KOPT-K1 (cell line): Measurements from ENCODE around the gene HOXD3.

Experiments used
- H3K27ac ChIP-seq: fragments of 200-600 bp; sonication (generic); 2 replicates; pipeline ENCODE4 v1.5.1; 2016; ENCODE audit warnings: antibody characterized with exemption, mild to moderate bottlenecking, low read depth, low read length; ENCODE audit not compliant: poor library complexity, severe bottlenecking
- H3K36me3 ChIP-seq: fragments of 200-600 bp; sonication (generic); 2 replicates; pipeline ENCODE4 v1.5.1; 2017; ENCODE audit warnings: antibody characterized with exemption, mild to moderate bottlenecking, low read length, moderate library complexity; ENCODE audit not compliant: insufficient read depth
- H3K9me3 ChIP-seq: fragments of 200-600 bp; sonication (generic); 2 replicates; pipeline ENCODE4 v1.5.1; 2017; ENCODE audit warnings: antibody characterized with exemption, low read length, mild to moderate bottlenecking; ENCODE audit not compliant: insufficient read depth, poor library complexity, severe bottlenecking

Gene HOXD3

DNA sequence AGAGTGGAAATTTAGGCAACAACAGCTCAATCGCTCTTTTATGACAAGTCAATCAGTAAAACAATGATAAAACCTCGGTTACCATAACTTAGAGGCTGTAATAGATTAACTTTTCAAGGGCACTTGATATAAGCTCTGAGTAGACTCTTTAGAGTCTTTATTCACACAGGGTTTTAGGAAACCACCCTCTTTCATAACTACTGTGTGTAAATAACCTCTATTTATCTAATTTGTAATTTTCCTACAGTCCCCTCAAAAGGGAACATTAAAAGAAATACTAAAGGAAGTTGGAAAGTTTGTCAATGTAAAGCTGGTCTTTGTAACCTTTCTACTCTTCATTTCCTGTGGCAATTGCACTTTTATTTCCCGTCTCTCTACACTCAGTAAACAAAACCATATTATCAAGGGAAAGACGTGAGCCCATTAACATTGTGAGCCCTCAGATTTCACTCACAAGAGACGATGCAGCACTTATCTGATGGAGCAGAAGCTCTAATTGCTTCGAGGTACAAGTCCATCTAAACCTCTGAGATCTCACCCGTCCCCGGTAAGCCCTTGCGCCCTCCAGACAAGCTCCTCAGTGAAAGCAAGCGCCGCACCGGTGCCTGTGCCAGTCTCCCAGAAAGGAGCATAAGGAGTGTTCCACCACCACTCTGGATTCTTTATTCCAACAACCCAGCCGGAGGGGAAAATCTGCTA, 30.2 kb downstream of the HOXD3 start:
- Histone ChIP-seq H3K9me3 (peaks cover 7% of the 10 kb centered on the region), H3K27ac (no peak overlapping the region), H3K36me3 (no peaks in the 10 kb centered on the region)

DNA sequence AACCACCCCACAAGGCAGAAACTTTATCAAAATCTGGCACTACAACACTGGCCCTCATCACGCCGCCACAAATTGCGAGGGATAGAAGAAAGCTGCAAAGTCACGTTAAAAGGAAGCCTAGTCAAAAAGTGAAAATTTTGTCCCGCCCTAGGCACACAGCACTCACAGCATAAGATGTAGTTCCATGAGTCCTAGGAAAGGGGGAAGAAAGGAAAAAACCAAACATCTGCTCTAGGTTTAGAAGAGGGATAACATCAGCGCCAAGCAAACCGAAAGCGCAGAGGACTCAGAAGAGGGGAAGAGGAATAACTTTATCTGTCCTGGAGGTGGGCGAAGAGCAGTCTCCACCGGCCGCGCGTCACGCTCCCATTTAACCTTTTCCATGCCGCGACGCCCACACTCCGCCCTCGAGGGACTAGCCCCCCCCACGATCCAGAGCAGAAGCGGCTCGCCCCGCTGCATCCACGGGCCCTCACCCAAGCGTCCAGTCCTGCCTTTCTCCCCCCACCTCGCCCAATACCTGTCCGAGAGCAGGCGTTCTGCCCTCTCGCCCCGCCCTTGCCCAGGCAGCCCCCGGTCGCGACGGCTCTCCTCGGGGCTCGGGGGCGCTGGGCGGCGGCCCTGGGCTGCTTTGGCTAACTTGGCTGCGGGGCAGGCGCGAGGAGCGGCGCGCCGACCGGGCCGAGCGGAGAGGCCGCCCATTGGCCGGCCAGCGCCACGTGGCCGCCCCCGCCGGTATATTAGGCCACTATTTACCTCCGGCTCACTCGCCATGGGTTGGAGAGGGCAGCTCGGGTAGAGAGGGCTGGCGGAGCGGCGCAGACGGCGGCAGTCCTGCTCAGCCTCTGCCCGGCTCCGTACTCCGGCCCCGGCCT, 31.0 kb downstream of the HOXD3 start, which contains the start of gene HOXD1:
TSS of gene HOXD1 (plus strand) at position 770 of the 875 bp plus-strand sequence. CDS start 134 bp downstream, outside the sequence.
- H3K9me3 ChIP-seq, result peaks cover 7% of the 10 kb centered on the region
- no peaks in the 10 kb centered on the region for H3K36me3 ChIP-seq
- H3K27ac ChIP-seq, result no peak within 1 kb of the TSS

GRCh38 chr2:176188774-176189680, 31.9 kb downstream of the HOXD3 start:
- Histone ChIP-seq H3K36me3 (no peaks in the 10 kb centered on the region), H3K27ac (no peak overlapping the region), H3K9me3 (peaks cover 7% of the 10 kb centered on the region)

- H3K9me3 ChIP-seq, result peaks cover 7% of the 10 kb centered on the region
- H3K27ac ChIP-seq, result no peak overlapping the region
- no peaks in the 10 kb centered on the region for H3K36me3 ChIP-seq
These were observed 32.9 kb downstream of the HOXD3 start for GRCh38 chr2:176189681-176190641.

- H3K27ac ChIP-seq, result no peak overlapping the region
- H3K36me3 ChIP-seq, result no peaks in the 10 kb centered on the region
- H3K9me3 ChIP-seq, result peaks cover 7% of the 10 kb centered on the region
These were observed 35.2 kb downstream of the HOXD3 start for GRCh38 chr2:176192351-176192750.

DNA sequence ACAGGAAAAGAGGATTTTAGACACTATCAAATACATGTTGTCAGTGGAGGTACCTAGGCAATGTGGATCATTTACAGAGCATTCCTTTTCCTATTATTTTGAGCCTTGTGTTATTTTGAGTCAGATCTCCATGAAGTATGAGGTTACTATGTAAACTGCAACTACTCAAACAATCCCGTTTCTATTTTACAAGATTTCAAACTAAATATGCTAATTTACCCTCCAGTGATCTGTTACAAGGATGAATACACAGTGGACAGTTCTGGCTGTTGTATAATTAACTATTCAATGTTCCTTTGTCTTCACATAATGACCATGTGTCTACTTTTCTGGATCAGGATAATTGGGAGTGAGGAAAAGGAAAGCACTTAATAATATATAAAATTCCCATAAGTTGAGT, 35.9 kb downstream of the HOXD3 start:
- Histone ChIP-seq H3K9me3 (peaks cover 7% of the 10 kb centered on the region), H3K36me3 (no peaks in the 10 kb centered on the region), H3K27ac (no peak overlapping the region)

- Histone ChIP-seq H3K27ac (no peak overlapping the region), H3K9me3 (no peaks in the 10 kb centered on the region), H3K36me3 (no peaks in the 10 kb centered on the region)
These were observed 42.8 kb downstream of the HOXD3 start for GRCh38 chr2:176199902-176200301.

GRCh38 chr2:176200971-176201370, 43.9 kb downstream of the HOXD3 start:
- Histone ChIP-seq H3K9me3 (no peaks in the 10 kb centered on the region), H3K27ac (no peak overlapping the region), H3K36me3 (no peaks in the 10 kb centered on the region)

DNA sequence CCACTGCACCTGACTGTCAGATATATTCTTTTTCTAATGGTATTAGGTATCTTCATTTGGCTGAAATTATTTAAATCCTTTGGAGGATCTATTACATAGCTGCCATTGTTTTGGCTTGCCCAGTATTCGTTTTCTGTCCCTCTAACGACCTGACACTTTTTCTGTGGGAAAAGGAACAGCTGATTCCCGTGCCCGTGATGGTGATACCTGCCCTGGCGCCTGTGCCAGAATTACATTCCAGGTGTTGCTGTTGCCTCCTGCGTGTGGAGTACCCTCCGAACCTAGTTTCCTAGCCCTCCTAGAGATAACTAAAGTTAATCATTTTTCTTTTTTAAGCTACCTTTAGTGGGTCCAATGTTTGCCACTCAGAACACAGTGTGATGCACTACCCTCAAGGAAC, 45.4 kb downstream of the HOXD3 start:
- no peaks in the 10 kb centered on the region for H3K9me3 ChIP-seq
- no peaks in the 10 kb centered on the region for H3K36me3 ChIP-seq
- no peak overlapping the region for H3K27ac ChIP-seq

DNA sequence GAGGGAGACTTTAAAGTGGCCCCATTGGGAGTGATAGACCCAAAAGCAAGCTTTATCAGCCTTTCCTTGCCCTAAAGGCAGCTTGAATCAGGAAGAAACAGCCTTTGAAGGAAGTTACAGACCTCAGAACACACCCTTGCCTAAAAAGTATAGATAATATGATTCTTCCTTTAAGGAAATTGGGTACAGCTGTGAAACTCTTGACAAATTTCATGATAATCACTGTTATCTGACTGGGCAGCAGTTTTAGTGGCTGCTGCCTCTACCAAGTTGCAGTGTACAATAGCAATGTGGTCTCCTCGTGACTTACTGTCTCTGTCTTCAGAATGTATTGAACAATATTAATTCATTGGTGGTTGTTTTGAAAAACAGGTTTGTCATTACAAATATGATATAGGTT, 48.0 kb downstream of the HOXD3 start:
- Histone ChIP-seq H3K27ac (no peak overlapping the region), H3K36me3 (no peaks in the 10 kb centered on the region), H3K9me3 (no peaks in the 10 kb centered on the region)

DNA sequence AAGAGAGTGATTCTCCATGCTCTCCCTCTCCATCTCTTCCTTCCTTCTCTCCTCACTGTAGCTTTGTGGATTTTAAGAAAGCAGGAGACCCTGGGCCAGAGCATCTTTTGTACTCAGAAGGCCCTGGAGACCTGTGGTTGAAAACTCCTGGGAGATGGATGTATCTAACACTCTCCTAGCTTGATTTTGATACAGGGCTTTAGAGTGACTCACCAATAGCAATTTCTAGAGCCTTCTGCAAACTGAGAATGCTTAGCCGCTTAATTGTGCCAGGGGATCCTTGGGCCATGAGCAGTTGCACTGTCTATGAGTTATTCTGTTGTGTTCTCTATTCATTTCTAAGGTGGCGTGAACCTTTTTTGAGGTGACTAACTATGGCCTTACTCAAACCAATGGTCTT, 49.0 kb downstream of the HOXD3 start:
- Histone ChIP-seq H3K36me3 (no peaks in the 10 kb centered on the region), H3K27ac (no peak overlapping the region)

DNA sequence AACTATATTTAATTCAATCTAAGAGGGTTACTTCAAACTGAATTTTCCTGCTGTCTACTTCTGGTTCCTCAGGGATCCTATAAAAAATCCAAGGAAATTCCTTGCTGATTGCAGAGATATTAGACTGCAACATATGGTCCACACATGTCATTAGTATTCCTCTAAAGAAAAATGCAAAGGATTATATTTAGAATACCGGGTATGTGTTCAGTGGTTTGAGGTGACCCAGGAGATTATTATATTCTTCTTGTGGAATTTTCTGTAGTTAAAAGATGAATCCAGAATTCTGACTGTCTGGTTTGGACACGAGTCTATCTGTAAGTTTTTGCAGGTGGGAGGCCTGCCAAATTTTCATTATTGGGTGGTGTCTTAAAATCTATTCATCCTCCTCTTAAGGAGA, 49.6 kb downstream of the HOXD3 start:
- no peaks in the 10 kb centered on the region for H3K36me3 ChIP-seq
- no peak overlapping the region for H3K27ac ChIP-seq
- H3K9me3 ChIP-seq, result no peaks in the 10 kb centered on the region

More for the DNA sequence above, 49.0 kb downstream of the HOXD3 start:
- H3K9me3 ChIP-seq, result no peaks in the 10 kb centered on the region

DNA sequence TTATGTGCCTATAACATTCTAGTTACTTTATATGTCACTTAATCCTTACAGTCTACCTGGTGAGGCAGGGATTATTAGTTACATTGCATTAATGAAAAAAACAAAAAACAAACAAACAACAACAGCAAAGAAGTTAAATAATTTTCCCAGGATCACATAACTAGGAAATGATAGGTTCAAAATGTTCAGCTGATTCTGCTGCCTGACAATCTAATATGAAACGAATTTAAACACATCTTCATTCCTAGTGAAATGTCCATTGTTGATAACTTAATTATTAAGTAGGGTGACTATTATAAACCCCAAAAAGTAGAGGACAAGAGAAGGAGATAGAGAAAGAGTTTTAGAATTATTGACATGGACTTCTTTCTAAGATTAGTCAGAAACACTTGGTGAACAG, 54.0 kb downstream of the HOXD3 start:
- Histone ChIP-seq H3K27ac (no peak overlapping the region), H3K9me3 (no peaks in the 10 kb centered on the region), H3K36me3 (no peaks in the 10 kb centered on the region)

DNA sequence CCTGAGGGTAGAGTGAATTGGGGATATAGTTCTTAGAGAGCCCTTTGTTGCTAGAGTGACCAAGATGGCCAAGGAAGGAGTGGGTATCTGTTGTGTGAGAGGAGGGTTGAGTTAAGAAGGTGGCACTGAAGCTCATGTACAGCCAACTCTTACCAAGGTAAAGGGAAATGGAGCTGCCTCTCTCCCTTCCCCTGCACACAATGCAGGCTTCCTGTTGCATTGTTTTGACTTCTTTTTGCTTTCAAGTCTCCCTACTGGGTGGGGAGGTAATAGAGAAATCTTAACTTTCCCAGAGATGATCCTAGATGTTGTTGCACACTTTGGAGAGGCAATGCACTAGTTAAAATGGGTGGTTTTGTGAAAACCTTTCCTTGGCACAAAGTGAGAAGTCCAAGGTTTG, 55.2 kb downstream of the HOXD3 start:
- Histone ChIP-seq H3K27ac (no peak overlapping the region), H3K9me3 (no peaks in the 10 kb centered on the region), H3K36me3 (no peaks in the 10 kb centered on the region)
